OCI-LY7 (cell line): Measurements from ENCODE around the gene NTF3.

ENCODE experiments used
- CTCF ChIP-seq: fragments of 200-600 bp; sonication (generic); conservative IDR thresholded peaks from 2 replicates; pipeline ENCODE4 v1.5.1; 2014; ENCODE audit warnings: mild to moderate bottlenecking, antibody characterized with exemption, low read length, moderate library complexity, mixed read lengths
- EZH2phosphoT487 ChIP-seq: fragments of 200-600 bp; sonication (generic); IDR thresholded peaks from 2 replicates; pipeline ENCODE4 v1.6.1; 2018; ENCODE audit warnings: low read depth, borderline replicate concordance, mild to moderate bottlenecking, mixed run types, antibody characterized with exemption, low read length, moderate library complexity, mixed read lengths

- TF ChIP-seq CTCF, result no peak
- TF ChIP-seq EZH2phosphoT487, result no peak
These were observed 7.9 kb downstream of the NTF3 start for GRCh38 chr12:5439788-5440300.
